ENCODE results near the gene HTRA3.

HTRA3 gene

DNA sequence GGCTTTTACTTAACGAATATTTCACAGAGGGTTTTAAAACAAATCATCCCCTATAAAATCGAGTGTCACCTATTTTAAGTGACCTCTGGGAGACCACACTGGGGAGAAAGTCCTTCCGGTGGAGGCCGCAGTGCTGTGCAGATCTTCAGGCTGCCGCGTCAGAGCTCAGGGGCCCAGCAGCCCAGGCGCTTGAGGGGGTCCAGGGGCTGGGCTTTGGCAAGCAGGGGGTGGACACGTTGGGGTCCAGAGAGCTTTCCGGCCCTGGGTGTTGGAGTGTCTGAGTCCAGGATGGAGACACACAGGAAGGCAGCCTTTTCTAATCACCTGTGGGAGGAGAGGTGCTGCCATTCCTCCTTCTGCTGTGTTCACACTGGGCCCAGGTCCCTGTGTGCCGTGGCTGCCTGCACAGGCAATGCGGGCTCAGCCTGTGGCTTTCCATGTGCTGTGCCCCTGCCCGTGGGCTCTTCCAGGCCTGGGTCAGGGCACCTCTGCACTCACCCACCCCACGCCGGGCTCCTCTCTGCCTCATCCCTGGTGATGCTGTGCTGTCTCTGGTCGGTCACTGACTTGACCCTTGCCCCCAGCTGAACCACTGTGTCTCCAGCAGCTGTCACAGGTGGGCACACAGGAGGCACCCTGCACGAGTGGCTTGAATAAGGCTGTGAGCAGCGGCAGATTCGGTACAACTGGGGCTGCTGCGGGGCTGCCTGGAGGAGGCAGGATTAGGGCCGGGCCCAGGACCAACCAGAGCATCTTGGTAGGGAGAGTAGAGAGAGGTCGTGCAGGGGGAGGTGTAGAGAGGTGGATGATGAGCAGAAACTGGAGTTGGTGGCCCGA lies 10.0 kb downstream of the HTRA3 start:
- H3K4me1 ChIP-seq (ENCODE audit: insufficient read depth, low read length) = peaks cover 45% of the 10 kb centered on the region
- no peaks in the 10 kb centered on the region for H3K9me3 ChIP-seq (ENCODE audit: low read length)
- H3K27ac ChIP-seq (ENCODE audit: low read depth, low read length) = no peak overlapping the region
- no peak overlapping the region for H3K9ac ChIP-seq (ENCODE audit: low read length)
- H3K4me3 ChIP-seq (ENCODE audit: low read depth in 1 of 2, low read length in 2 of 2) = no peak overlapping the region
- no peaks in the 10 kb centered on the region for H3K27me3 ChIP-seq (ENCODE audit: control insufficient read depth in 1 of 2, insufficient read depth in 2 of 2, low read length in 2 of 2)
- H3K36me3 ChIP-seq (ENCODE audit: insufficient read depth, low read length) = no peaks in the 10 kb centered on the region

DNA sequence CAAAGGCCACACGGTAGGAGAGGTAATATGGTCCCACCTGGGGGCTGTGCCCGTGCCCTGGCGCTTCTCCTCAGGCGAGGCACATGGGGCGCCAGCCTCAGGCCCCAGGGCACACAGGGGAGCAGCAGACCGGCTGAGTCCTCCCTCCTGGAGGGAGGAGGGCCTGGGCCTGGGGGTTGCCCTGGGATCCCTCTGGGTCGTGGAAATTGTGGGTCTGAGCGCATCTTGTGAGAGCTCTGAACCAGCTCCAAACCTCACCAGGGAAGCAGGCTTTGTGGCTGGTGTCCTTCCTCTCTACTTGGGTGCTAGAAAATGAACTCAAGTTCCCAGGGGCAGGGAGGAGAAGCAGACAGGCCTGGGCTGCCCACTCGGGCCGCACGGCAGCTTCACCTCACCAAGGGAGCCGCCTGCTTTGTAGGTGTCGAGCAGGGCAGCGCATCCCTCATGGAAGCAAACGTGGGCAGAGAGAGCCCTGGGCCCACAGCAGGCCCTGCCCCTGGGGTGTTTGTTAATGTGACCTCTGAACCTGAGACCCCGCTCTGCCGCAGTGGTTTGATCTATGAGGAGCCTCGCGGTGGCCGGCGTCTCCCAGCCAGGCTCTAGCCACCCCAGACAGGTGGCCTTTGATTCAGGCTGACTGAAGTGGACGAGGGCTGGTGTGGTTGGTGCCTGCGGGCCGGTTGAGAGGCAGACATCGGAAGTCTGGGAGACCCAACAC lies 10.8 kb downstream of the HTRA3 start:
- Histone ChIP-seq H3K4me3 (ENCODE audit: low read depth in 1 of 2, low read length in 2 of 2) (no peak overlapping the region), H3K36me3 (ENCODE audit: insufficient read depth, low read length) (no peaks in the 10 kb centered on the region), H3K9ac (ENCODE audit: low read length) (no peak overlapping the region), H3K27me3 (ENCODE audit: control insufficient read depth in 1 of 2, insufficient read depth in 2 of 2, low read length in 2 of 2) (no peaks in the 10 kb centered on the region), H3K27ac (ENCODE audit: low read depth, low read length) (no peak overlapping the region), H3K9me3 (ENCODE audit: low read length) (no peaks in the 10 kb centered on the region), H3K4me1 (ENCODE audit: insufficient read depth, low read length) (peaks cover 38% of the 10 kb centered on the region)

DNA sequence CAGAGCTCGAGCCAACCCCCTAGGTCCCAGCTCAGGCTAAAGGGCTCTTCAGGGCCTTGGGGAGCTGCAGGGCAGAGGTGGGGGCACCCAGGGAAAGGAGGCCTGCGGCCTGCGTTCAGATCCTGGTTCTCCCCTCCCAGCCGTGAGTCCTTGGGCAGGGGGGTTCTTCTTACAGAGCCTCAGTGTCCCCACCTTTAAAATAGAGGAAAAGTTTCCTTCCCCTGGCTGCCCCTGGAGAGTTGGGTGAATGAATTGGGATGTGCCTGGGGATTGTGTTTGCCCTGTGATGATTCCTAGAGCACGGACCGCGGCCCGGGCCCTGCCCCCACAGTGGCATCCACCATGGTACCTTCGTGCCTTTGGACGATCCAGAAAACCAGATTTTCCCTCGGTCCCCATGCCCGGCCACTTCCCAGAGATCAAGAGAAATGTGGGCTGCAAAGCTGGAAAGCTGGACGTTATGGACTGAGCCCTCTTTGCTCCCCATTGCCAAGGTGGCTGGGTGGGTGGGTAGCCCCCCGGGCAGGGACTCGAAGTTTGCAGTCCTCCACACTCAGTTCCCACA lies 11.4 kb downstream of the HTRA3 start:
- H3K27ac ChIP-seq (ENCODE audit: low read depth, low read length) = no peak overlapping the region
- no peak overlapping the region for H3K4me3 ChIP-seq (ENCODE audit: low read depth in 1 of 2, low read length in 2 of 2)
- H3K36me3 ChIP-seq (ENCODE audit: insufficient read depth, low read length) = no peaks in the 10 kb centered on the region
- H3K4me1 ChIP-seq (ENCODE audit: insufficient read depth, low read length) = peaks cover 32% of the 10 kb centered on the region
- H3K27me3 ChIP-seq (ENCODE audit: control insufficient read depth in 1 of 2, insufficient read depth in 2 of 2, low read length in 2 of 2) = no peaks in the 10 kb centered on the region
- no peaks in the 10 kb centered on the region for H3K9me3 ChIP-seq (ENCODE audit: low read length)
- H3K9ac ChIP-seq (ENCODE audit: low read length) = no peak overlapping the region

- Histone ChIP-seq H3K9me3 (ENCODE audit: low read length) (no peaks in the 10 kb centered on the region), H3K4me1 (ENCODE audit: insufficient read depth, low read length) (peaks cover 25% of the 10 kb centered on the region), H3K36me3 (ENCODE audit: insufficient read depth, low read length) (no peaks in the 10 kb centered on the region), H3K27ac (ENCODE audit: low read depth, low read length) (no peak overlapping the region), H3K4me3 (ENCODE audit: low read depth in 1 of 2, low read length in 2 of 2) (no peak overlapping the region), H3K9ac (ENCODE audit: low read length) (no peak overlapping the region), H3K27me3 (ENCODE audit: control insufficient read depth in 1 of 2, insufficient read depth in 2 of 2, low read length in 2 of 2) (no peaks in the 10 kb centered on the region)
These were observed 12.1 kb downstream of the HTRA3 start for GRCh38 chr4:8281519-8282133.

DNA sequence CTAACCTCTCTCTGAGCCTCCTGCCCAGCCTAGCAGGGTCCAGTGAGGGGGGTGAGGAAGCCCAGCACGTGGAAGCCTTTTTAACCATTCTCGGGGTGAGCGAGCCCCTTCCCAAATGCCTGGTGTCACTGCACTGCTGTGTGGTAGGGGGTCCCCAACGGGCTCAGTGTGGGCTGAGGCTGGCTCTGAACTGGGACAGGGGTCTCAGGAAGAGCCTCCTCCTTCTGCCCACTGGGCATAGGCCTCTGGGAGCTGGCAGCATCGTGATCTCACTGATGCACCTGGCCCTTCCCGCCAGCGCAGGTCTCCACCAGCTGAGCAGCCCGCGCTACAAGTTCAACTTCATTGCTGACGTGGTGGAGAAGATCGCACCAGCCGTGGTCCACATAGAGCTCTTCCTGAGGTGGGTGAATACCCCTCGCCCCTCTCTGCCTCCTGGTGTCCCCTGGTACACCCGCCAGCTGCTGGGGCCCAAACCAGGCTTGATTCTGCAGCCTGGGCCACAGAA lies 12.6 kb downstream of the HTRA3 start:
- Histone ChIP-seq H3K9me3 (ENCODE audit: low read length) (no peaks in the 10 kb centered on the region), H3K27ac (ENCODE audit: low read depth, low read length) (no peak overlapping the region), H3K36me3 (ENCODE audit: insufficient read depth, low read length) (no peaks in the 10 kb centered on the region), H3K4me3 (ENCODE audit: low read depth in 1 of 2, low read length in 2 of 2) (no peak overlapping the region), H3K4me1 (ENCODE audit: insufficient read depth, low read length) (peaks cover 20% of the 10 kb centered on the region), H3K27me3 (ENCODE audit: control insufficient read depth in 1 of 2, insufficient read depth in 2 of 2, low read length in 2 of 2) (no peaks in the 10 kb centered on the region), H3K9ac (ENCODE audit: low read length) (no peak overlapping the region)

DNA sequence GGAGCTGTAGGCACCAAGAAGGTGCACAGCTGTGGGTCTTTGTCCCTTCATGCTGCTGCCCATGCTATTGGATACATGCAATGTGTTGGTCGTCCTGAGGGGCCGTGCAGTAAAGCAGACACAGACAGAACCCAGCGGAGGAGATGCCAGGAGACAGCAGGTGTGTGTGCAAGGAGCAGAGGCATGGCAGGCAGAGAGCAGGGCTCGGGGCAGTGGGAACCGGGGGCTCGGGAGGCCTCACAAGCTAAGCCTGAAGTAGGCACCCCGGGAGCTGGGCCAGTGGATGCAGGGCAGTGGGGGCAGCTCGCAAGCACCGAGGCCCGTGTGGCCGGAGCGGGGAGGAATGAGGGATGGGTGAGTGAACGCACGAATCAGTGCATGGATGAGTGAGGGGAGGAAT lies 13.2 kb downstream of the HTRA3 start:
- Histone ChIP-seq H3K4me1 (ENCODE audit: insufficient read depth, low read length) (peaks cover 14% of the 10 kb centered on the region), H3K4me3 (ENCODE audit: low read depth in 1 of 2, low read length in 2 of 2) (no peak overlapping the region), H3K27ac (ENCODE audit: low read depth, low read length) (no peak overlapping the region), H3K27me3 (ENCODE audit: control insufficient read depth in 1 of 2, insufficient read depth in 2 of 2, low read length in 2 of 2) (no peaks in the 10 kb centered on the region), H3K9ac (ENCODE audit: low read length) (no peak overlapping the region), H3K36me3 (ENCODE audit: insufficient read depth, low read length) (no peaks in the 10 kb centered on the region), H3K9me3 (ENCODE audit: low read length) (no peaks in the 10 kb centered on the region)

GRCh38 chr4:8283161-8283560 lies 13.6 kb downstream of the HTRA3 start:
- H3K4me1 ChIP-seq (ENCODE audit: insufficient read depth, low read length) = peaks cover 12% of the 10 kb centered on the region
- no peaks in the 10 kb centered on the region for H3K27me3 ChIP-seq (ENCODE audit: control insufficient read depth in 1 of 2, insufficient read depth in 2 of 2, low read length in 2 of 2)
- no peak overlapping the region for H3K9ac ChIP-seq (ENCODE audit: low read length)
- H3K27ac ChIP-seq (ENCODE audit: low read depth, low read length) = no peak overlapping the region
- no peaks in the 10 kb centered on the region for H3K9me3 ChIP-seq (ENCODE audit: low read length)
- no peaks in the 10 kb centered on the region for H3K36me3 ChIP-seq (ENCODE audit: insufficient read depth, low read length)
- no peak overlapping the region for H3K4me3 ChIP-seq (ENCODE audit: low read depth in 1 of 2, low read length in 2 of 2)

DNA sequence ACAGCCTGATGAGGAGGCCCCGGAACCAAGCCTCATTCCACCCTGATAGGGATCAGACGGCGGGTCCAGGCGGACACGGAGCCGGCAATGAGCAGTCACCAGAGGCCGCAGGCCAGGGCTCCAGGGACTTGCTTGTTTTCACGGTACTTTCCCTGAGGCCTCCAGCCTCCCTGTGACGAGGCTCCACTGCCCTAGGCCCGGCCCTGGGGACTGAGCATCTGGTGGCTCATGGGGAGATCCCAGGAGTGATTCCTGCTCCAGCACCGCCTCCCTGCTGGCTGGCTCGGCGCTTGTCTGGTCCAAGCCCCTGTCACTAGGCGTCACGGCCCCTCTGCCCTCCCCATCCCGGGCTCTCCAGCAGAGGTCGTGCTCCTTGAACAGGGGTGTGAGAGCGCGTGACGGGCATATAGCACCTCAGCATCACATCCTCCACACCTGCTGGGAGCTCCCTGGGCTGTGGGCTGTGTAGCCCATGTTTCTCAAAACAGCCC lies 14.1 kb downstream of the HTRA3 start:
- H3K27ac ChIP-seq (ENCODE audit: low read depth, low read length) = no peak overlapping the region
- peaks cover 9% of the 10 kb centered on the region for H3K4me1 ChIP-seq (ENCODE audit: insufficient read depth, low read length)
- no peaks in the 10 kb centered on the region for H3K9me3 ChIP-seq (ENCODE audit: low read length)
- no peak overlapping the region for H3K9ac ChIP-seq (ENCODE audit: low read length)
- H3K27me3 ChIP-seq (ENCODE audit: control insufficient read depth in 1 of 2, insufficient read depth in 2 of 2, low read length in 2 of 2) = no peaks in the 10 kb centered on the region
- H3K4me3 ChIP-seq (ENCODE audit: low read depth in 1 of 2, low read length in 2 of 2) = no peak overlapping the region
- no peaks in the 10 kb centered on the region for H3K36me3 ChIP-seq (ENCODE audit: insufficient read depth, low read length)

DNA sequence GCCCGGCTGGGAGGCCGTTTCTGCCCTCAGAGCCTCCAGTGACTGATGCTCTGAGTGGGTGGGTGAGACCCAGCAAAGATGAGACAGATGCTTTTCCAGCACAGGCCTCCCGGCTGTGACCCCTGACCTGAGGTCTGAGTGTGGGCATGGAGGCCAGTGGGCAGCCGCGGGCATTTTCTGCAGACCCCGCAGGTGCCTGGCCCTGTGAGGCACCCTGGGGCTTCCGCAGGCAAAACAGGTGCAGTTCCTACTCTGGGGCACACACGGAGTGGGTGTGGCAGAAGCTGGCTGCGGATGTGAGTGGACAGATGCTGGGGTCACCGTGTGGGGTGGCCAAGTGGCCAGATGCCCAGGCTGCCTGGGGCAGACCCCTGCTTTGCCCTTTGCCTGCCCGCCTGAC lies 14.8 kb downstream of the HTRA3 start:
- Histone ChIP-seq H3K4me1 (ENCODE audit: insufficient read depth, low read length) (peaks cover 7% of the 10 kb centered on the region), H3K4me3 (ENCODE audit: low read depth in 1 of 2, low read length in 2 of 2) (no peak overlapping the region), H3K27me3 (ENCODE audit: control insufficient read depth in 1 of 2, insufficient read depth in 2 of 2, low read length in 2 of 2) (no peaks in the 10 kb centered on the region), H3K9me3 (ENCODE audit: low read length) (no peaks in the 10 kb centered on the region), H3K36me3 (ENCODE audit: insufficient read depth, low read length) (no peaks in the 10 kb centered on the region), H3K9ac (ENCODE audit: low read length) (no peak overlapping the region), H3K27ac (ENCODE audit: low read depth, low read length) (no peak overlapping the region)

DNA sequence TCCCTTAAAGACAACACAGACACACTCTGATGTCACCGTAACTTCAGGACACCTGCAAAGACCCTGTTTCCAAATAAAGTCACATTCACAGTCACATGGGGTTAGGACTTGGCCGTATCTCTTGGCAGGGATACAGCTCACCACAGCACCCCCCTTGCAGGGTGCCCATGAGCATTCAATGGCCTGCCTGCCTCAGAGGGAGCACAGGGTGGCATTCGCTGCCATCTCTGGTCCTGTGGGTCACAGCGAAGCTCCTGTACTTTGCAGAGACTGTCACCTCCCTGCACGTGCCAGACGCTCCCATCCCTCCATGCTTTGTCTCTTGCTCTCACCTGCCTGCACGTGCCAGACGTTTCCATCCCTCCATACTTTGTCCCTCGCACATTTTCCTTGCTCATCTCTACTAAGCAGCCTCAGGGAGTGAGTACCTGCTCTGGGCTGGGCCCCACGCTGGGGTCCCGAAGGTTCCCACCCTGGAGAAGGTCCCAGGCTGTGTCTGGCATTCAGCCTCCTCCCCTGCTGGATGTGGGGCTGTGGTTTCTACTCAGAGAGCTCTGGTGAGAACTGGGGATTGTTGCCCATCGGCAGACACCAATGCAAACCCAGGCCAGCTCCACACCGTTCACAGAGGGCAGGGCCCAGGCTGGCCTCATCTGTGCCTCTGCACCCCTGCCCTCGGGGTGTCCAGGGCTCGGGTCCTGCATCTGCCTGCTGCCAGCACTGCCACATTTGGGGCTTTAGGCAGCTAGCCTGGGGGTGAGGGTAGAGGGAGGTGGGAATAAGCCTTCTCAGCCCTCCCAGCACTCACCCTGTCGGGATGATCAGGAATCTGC lies 15.8 kb downstream of the HTRA3 start:
- Histone ChIP-seq H3K27me3 (ENCODE audit: control insufficient read depth in 1 of 2, insufficient read depth in 2 of 2, low read length in 2 of 2) (no peaks in the 10 kb centered on the region), H3K27ac (ENCODE audit: low read depth, low read length) (no peak overlapping the region), H3K9ac (ENCODE audit: low read length) (no peak overlapping the region), H3K4me3 (ENCODE audit: low read depth in 1 of 2, low read length in 2 of 2) (no peak overlapping the region), H3K9me3 (ENCODE audit: low read length) (no peaks in the 10 kb centered on the region), H3K36me3 (ENCODE audit: insufficient read depth, low read length) (no peaks in the 10 kb centered on the region), H3K4me1 (ENCODE audit: insufficient read depth, low read length) (peaks cover 7% of the 10 kb centered on the region)

Measured in muscle layer of colon (tissue), 2 donors.